ENCODE data around the gene DCPS.

DNA sequence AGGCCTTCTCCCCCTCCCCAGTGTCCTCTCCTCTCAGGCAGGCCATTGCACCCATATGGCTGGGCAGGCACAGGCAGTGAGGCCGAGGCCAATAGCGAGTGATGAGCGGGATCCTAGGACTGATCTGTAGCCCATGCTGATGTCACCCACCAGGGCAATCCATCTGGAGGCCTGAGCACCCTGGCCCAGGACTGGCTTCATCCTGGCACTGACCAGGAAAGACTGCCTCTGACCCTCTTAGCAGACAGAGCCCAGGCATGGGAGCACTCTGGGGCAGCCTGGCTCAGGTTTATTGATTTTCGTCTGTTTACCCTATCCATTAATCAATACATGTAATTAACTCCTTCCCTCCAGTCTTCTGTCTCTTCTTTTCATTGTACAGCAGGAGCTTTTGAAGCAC, 26.1 kb upstream of the DCPS start:
- TF ChIP-seq, protein P1, sequence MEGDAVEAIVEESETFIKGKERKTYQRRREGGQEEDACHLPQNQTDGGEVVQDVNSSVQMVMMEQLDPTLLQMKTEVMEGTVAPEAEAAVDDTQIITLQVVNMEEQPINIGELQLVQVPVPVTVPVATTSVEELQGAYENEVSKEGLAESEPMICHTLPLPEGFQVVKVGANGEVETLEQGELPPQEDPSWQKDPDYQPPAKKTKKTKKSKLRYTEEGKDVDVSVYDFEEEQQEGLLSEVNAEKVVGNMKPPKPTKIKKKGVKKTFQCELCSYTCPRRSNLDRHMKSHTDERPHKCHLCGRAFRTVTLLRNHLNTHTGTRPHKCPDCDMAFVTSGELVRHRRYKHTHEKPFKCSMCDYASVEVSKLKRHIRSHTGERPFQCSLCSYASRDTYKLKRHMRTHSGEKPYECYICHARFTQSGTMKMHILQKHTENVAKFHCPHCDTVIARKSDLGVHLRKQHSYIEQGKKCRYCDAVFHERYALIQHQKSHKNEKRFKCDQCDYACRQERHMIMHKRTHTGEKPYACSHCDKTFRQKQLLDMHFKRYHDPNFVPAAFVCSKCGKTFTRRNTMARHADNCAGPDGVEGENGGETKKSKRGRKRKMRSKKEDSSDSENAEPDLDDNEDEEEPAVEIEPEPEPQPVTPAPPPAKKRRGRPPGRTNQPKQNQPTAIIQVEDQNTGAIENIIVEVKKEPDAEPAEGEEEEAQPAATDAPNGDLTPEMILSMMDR (IDR thresholded peaks at IDR 0.05; ENCODE audit: low read length): no peak
- no peak for TF ChIP-seq EZH2 (IDR thresholded peaks at IDR 0.05; ENCODE audit: borderline replicate concordance, low read length)

Measured in OCI-LY1 (cell line).